T-helper 2 cell (primary cell): ENCODE results near the gene KMT2E.
A peak's percentile ranks its signal among the peaks of the same experiment; 100 is the strongest.
"Not testable (repeated sequence)": the region's sequence is repeated elsewhere in the genome, so short reads cannot be mapped to it uniquely, and the experiment has no call there.

ENCODE experiments used
- DNase-seq, 5 experiments: peaks; one replicate each; pipeline versions ENCODE4 v3.0.0 to v3.0.0-alpha.2; 2012 to 2022
- total RNA-seq, 2 donors: gene quantifications; one replicate each; lab custom pipeline; 2026; lab: John Stamatoyannopoulos, UW

KMT2E gene
- total RNA-seq, result 319 to 500 reads per million in 2 donors

- DNase-seq, result peak; percentile 83 to 93 (median 91)
These were observed at the start of gene KMT2E for GRCh38 chr7:105013816-105014692. Gene KMT2E (plus strand): TSS chr7:105014205. CDS start chr7:105040953, 26,748 bp downstream.

GRCh38 chr7:104964626-104965236 lies 49.3 kb upstream of the KMT2E start:
- no peak for DNase-seq

GRCh38 chr7:104966022-104966421 lies 48.0 kb upstream of the KMT2E start:
- DNase-seq, result no peak

GRCh38 chr7:104967088-104967487 lies 46.9 kb upstream of the KMT2E start:
- DNase-seq, result no peak

- no peak for DNase-seq
These were observed 46.4 kb upstream of the KMT2E start for GRCh38 chr7:104967595-104967994.

GRCh38 chr7:104968648-104969047 lies 45.4 kb upstream of the KMT2E start:
- no peak for DNase-seq

- DNase-seq, result no peak
These were observed 44.8 kb upstream of the KMT2E start for GRCh38 chr7:104969183-104969582.

- DNase-seq, result no peak
These were observed 42.5 kb upstream of the KMT2E start for GRCh38 chr7:104971290-104972071.

- no peak for DNase-seq
These were observed 41.5 kb upstream of the KMT2E start for GRCh38 chr7:104972500-104972899.

- no peak for DNase-seq
These were observed 40.8 kb upstream of the KMT2E start for GRCh38 chr7:104973227-104973626.

GRCh38 chr7:104973909-104974415 lies 40.0 kb upstream of the KMT2E start:
- DNase-seq, result no peak

GRCh38 chr7:104975553-104975952 lies 38.5 kb upstream of the KMT2E start:
- not testable (repeated sequence) for DNase-seq

GRCh38 chr7:104976966-104977636 lies 36.9 kb upstream of the KMT2E start:
- no peak for DNase-seq

GRCh38 chr7:104978460-104978859 lies 35.5 kb upstream of the KMT2E start:
- no peak for DNase-seq

- no peak for DNase-seq
These were observed 34.7 kb upstream of the KMT2E start for GRCh38 chr7:104979167-104979841.

- no peak for DNase-seq
These were observed 33.6 kb upstream of the KMT2E start for GRCh38 chr7:104980440-104980839.

- peak in 2 of 5 experiments; percentile 57 to 74 for DNase-seq
These were observed 32.9 kb upstream of the KMT2E start for GRCh38 chr7:104980841-104981671.

- no peak for DNase-seq
These were observed 32.4 kb upstream of the KMT2E start for GRCh38 chr7:104981672-104982037.

GRCh38 chr7:104982308-104983075 lies 31.5 kb upstream of the KMT2E start:
- peak in 1 of 5 experiments; percentile 51 for DNase-seq

- DNase-seq, result no peak
These were observed 30.9 kb upstream of the KMT2E start for GRCh38 chr7:104983076-104983577.
